DOHH2 (cell line): ENCODE data around the gene ZNF747.

Experiments
- EZH2phosphoT487 ChIP-seq: fragments of 200-600 bp; sonication (generic); IDR thresholded peaks from 2 replicates; pipeline ENCODE4 v1.6.1; 2017; ENCODE audit warnings: borderline replicate concordance, mild to moderate bottlenecking, antibody characterized with exemption, low read length, moderate library complexity, mixed read lengths
- TF ChIP-seq, protein P1 (sequence below): fragments of 200-600 bp; sonication (generic); IDR thresholded peaks from one replicate; pipeline ENCODE4 v1.5.1; 2014; ENCODE audit warnings: antibody characterized with exemption, mild to moderate bottlenecking, low read depth, low read length; ENCODE audit not compliant: poor library complexity, severe bottlenecking

DNA sequence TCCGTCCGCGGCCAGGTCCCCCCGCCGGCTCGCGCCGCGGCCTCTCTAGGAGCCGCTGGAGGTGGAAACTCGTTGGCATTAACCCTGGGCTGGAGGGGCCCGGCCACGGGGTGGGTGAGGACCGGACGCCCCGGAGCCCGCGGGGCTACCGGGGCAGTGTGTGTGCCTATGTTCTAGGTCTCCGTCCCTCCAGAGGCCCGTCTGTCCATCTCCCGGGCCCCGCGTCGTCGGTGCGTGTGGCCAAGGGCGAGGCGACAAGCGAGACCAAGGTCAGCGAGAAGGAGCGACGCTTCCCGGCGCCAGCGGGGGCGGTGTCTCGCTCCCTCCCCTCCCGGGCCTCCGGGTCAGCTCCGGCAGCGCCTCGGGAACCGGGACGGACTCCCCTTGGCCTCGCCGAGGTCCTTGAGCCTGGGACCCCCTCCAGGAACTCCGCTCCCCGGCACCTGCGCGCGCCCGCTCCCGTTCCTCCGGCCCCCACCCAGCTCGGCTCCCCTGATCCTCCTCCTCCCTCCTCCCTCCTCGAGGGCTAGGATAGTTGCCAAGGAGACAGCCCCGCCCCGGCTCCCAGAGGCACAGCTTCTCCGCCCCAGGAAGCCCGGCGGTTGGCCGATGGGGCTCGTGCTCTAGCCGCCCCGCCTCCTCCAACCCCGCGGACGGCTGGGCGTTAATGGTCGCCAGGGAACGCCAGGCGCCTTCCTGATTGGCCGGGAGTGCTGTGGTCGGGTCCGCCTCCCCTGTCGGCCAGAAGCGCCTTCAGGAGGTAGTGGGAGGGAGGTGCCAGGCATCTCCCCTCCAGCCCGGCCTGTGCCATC is 7.6 kb downstream of the ZNF747 start:
- TF ChIP-seq, protein P1, sequence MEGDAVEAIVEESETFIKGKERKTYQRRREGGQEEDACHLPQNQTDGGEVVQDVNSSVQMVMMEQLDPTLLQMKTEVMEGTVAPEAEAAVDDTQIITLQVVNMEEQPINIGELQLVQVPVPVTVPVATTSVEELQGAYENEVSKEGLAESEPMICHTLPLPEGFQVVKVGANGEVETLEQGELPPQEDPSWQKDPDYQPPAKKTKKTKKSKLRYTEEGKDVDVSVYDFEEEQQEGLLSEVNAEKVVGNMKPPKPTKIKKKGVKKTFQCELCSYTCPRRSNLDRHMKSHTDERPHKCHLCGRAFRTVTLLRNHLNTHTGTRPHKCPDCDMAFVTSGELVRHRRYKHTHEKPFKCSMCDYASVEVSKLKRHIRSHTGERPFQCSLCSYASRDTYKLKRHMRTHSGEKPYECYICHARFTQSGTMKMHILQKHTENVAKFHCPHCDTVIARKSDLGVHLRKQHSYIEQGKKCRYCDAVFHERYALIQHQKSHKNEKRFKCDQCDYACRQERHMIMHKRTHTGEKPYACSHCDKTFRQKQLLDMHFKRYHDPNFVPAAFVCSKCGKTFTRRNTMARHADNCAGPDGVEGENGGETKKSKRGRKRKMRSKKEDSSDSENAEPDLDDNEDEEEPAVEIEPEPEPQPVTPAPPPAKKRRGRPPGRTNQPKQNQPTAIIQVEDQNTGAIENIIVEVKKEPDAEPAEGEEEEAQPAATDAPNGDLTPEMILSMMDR = peak; percentile 41
- no peak for TF ChIP-seq EZH2phosphoT487
